Renal cortex interstitium (tissue), 11 donors: ENCODE results near the gene HECTD1. TPM values are rescaled to one million over a fixed set of nuclear protein-coding genes. Genes with fewer than 3 reads are reported as not detected.
"Not testable (repeated sequence)": the region's sequence is repeated elsewhere in the genome, so short reads cannot be mapped to it uniquely, and the experiment has no call there.

ENCODE experiments used
- DNase-seq, 11 donors: peaks; one replicate each; pipeline ENCODE4 v3.0.0-alpha.2; 2013; ENCODE audit warnings: low read depth in 9 of 11, low spot score in 4 of 11; ENCODE audit errors: extremely low read depth in 1 of 11
- polyA plus RNA-seq, 3 donors: library from polyadenylated mRNA; unstranded; fragments of 120-200 nt; gene quantifications; one replicate each; pipeline ENCODE4 v1.2.1, GENCODE V29; 2013; ENCODE audit not compliant: insufficient read length in 3 of 3

The HECTD1 gene
- polyA plus RNA-seq, 3 donors, result 165 to 195 (median 170) TPM

- DNase-seq, result no peak
Measured at GRCh38 chr14:31126680-31127079, 80.9 kb downstream of the HECTD1 start.

- no peak for DNase-seq
Measured at GRCh38 chr14:31125231-31125630, 82.4 kb downstream of the HECTD1 start.

- no peak for DNase-seq
Measured at GRCh38 chr14:31124197-31124596, 83.4 kb downstream of the HECTD1 start.

GRCh38 chr14:31122921-31123320 lies 84.7 kb downstream of the HECTD1 start:
- DNase-seq, result no peak

- DNase-seq, result no peak
Measured at GRCh38 chr14:31122098-31122611, 85.4 kb downstream of the HECTD1 start.

- DNase-seq, result no peak
Measured at GRCh38 chr14:31118892-31119291, 88.7 kb downstream of the HECTD1 start.

GRCh38 chr14:31113794-31114193 lies 93.8 kb downstream of the HECTD1 start:
- DNase-seq, result no peak

GRCh38 chr14:31110872-31111271 lies 96.7 kb downstream of the HECTD1 start:
- DNase-seq, result no peak

GRCh38 chr14:31109257-31109656 lies 98.3 kb downstream of the HECTD1 start:
- DNase-seq, result no peak

- no peak for DNase-seq
Measured at GRCh38 chr14:31106768-31107167, 100.8 kb downstream of the HECTD1 start.

GRCh38 chr14:31097081-31097480 lies 110.5 kb downstream of the HECTD1 start:
- no peak for DNase-seq

GRCh38 chr14:31096255-31096654 lies 111.3 kb downstream of the HECTD1 start:
- DNase-seq, result no peak

- DNase-seq, result not testable (repeated sequence)
Measured at GRCh38 chr14:31095817-31096216, 111.8 kb downstream of the HECTD1 start.

- DNase-seq, result not testable (repeated sequence)
Measured at GRCh38 chr14:31093884-31094839, 113.4 kb downstream of the HECTD1 start.

- no peak for DNase-seq
Measured at GRCh38 chr14:31092160-31092708, 115.4 kb downstream of the HECTD1 start.

- peak in 1 of 11 donors; percentile 2 for DNase-seq
Measured at GRCh38 chr14:31090883-31091764, 116.5 kb downstream of the HECTD1 start.

GRCh38 chr14:31086466-31086865 lies 121.1 kb downstream of the HECTD1 start:
- not testable (repeated sequence) for DNase-seq

- no peak for DNase-seq
Measured at GRCh38 chr14:31085027-31085426, 122.6 kb downstream of the HECTD1 start.

GRCh38 chr14:31084385-31084784 lies 123.2 kb downstream of the HECTD1 start:
- no peak for DNase-seq
